K562 (cell line): ENCODE results near the gene TNC. TPM values are rescaled to one million over a fixed set of nuclear protein-coding genes. Genes with fewer than 3 reads are reported as not detected.
"Not testable (repeated sequence)": the region's sequence is repeated elsewhere in the genome, so short reads cannot be mapped to it uniquely, and the experiment has no call there.

Experiments used
- ATAC-seq: fragments of 200-7000 bp; cut with Tn5 transposase; 3 replicates; pipeline ENCODE4 v1.9.1; 2020; ENCODE audit warnings: moderate library complexity
- BruUV-seq: library from RNA; stranded (reverse); fragments of 400-500 nt; replicated peaks from 2 replicates; lab custom pipeline; 2021; lab: Mats Ljungman, UMichigan
- CTCF ChIA-PET: fragments of 300-600 bp; formaldehyde crosslinking; extraction: SDS; loops from one replicate; lab custom pipeline; 2021; ENCODE audit warnings: low intra/inter-chr PET ratio; lab: Yijun Ruan, JAX
- POLR2A ChIA-PET: fragments of 300-600, 350-650 bp; sonication (Branson Sonifier 250); formaldehyde crosslinking; extraction: SDS; loops from one replicate; lab custom pipeline; 2021; ENCODE audit warnings: antibody characterized with exemption, inconsistent platforms; lab: Yijun Ruan, JAX
- DNase-seq, 4 experiments: peaks; one replicate each; pipeline versions ENCODE4 v3.0.0 to v3.0.0-alpha.2; 2011 to 2018; ENCODE audit warnings: low spot score in 3 of 4, mixed read lengths in 3 of 4; ENCODE audit errors: extremely low read depth in 1 of 4
- FAIRE-seq: peaks from 2 replicates; lab custom pipeline; 2011; peaks lifted over from hg19 to GRCh38; lab: Jason Lieb, UNC
- H2AFZ ChIP-seq: 2 replicates; pipeline ENCODE4 v1.6.0; 2011; ENCODE audit warnings: low read depth, low read length, control low read depth, inconsistent platforms
- H3K27ac ChIP-seq: fragments of 200-600 bp; 3 replicates; pipeline ENCODE4 v1.8.0; 2011; ENCODE audit warnings: low read depth, mild to moderate bottlenecking, control low read depth, inconsistent platforms, low read length, moderate library complexity, mixed read lengths; ENCODE audit errors: extremely low read depth
- H3K27me3 ChIP-seq, 2 experiments: fragments of 300-600 bp in 1 of 2; 2 replicates in 1 of 2; 3 replicates in 1 of 2; pipeline versions ENCODE4 v1.6.0 to v1.8.0; 2011; ENCODE audit warnings: inconsistent platforms in 2 of 2, low read length in 2 of 2, mild to moderate bottlenecking in 1 of 2, mixed read lengths in 1 of 2, moderate library complexity in 1 of 2; ENCODE audit not compliant: control insufficient read depth in 2 of 2, insufficient read depth in 2 of 2
- H3K36me3 ChIP-seq: fragments of 300-600 bp; 3 replicates; pipeline ENCODE4 v1.8.0; 2011; ENCODE audit warnings: mild to moderate bottlenecking, low read length, inconsistent platforms; ENCODE audit not compliant: control insufficient read depth, insufficient read depth
- H3K4me1 ChIP-seq, 2 experiments: fragments of 200-600 bp in 1 of 2; replicated peaks in 1 of 2; 2 replicates in 1 of 2; 3 replicates in 1 of 2; pipeline versions ENCODE4 v1.5.1 to v1.8.0; 2011; ENCODE audit warnings: inconsistent platforms in 2 of 2, low read length in 2 of 2, mild to moderate bottlenecking in 1 of 2, mixed read lengths in 1 of 2, moderate library complexity in 1 of 2; ENCODE audit not compliant: control insufficient read depth in 2 of 2, insufficient read depth in 2 of 2
- H3K4me2 ChIP-seq: 2 replicates; pipeline ENCODE4 v1.6.1; 2011; ENCODE audit warnings: low read length, control low read depth, inconsistent platforms, mixed read lengths; ENCODE audit not compliant: insufficient read depth
- H3K4me3 ChIP-seq: fragments of 200-600 bp; sonication (generic), shearing (Covaris generic); 2 replicates; pipeline ENCODE4 v1.5.1; 2016; ENCODE audit warnings: control low read depth, inconsistent platforms
- H3K79me2 ChIP-seq: fragments of 200-600 bp; 3 replicates; pipeline ENCODE4 v1.8.0; 2011; ENCODE audit warnings: low read length, inconsistent platforms; ENCODE audit not compliant: control insufficient read depth, insufficient read depth
- H3K9ac ChIP-seq, 2 experiments: 2 replicates each; pipeline versions ENCODE4 v1.6.0 to v1.6.1; 2011; ENCODE audit warnings: low read depth in 2 of 2, low read length in 2 of 2, control low read depth in 1 of 2, inconsistent platforms in 1 of 2, mild to moderate bottlenecking in 1 of 2, mixed read lengths in 1 of 2; ENCODE audit not compliant: insufficient read depth in 1 of 2
- H3K9me1 ChIP-seq: one replicate; pipeline ENCODE4 v1.6.0; 2011; ENCODE audit warnings: inconsistent platforms, mild to moderate bottlenecking, low read length, moderate library complexity; ENCODE audit not compliant: control insufficient read depth, insufficient read depth
- H3K9me3 ChIP-seq: replicated peaks from 2 replicates; pipeline ENCODE4 v1.5.1; 2011; ENCODE audit warnings: low read depth, low read length, inconsistent platforms; ENCODE audit not compliant: control insufficient read depth, insufficient read depth
- H4K20me1 ChIP-seq: replicated peaks from 2 replicates; pipeline ENCODE4 v1.6.1; 2011; ENCODE audit warnings: low read length, inconsistent platforms, mixed read lengths; ENCODE audit not compliant: control insufficient read depth, insufficient read depth
- KLF1 ChIP-seq: fragments of 450-650 bp; IDR thresholded peaks from 2 replicates; pipeline ENCODE4 v1.6.1; 2016; ENCODE audit warnings: missing genetic modification characterization, missing compliant biosample characterization
- NCOA4 ChIP-seq: fragments of 450-650 bp; IDR thresholded peaks from 2 replicates; pipeline ENCODE4 v1.6.1; 2018; ENCODE audit warnings: mild to moderate bottlenecking; ENCODE audit not compliant: partially characterized antibody
- NCOR1 ChIP-seq: fragments of 450-650 bp; IDR thresholded peaks from 2 replicates; pipeline ENCODE4 v1.6.1; 2016; ENCODE audit warnings: mild to moderate bottlenecking, moderate library complexity
- RFX7 ChIP-seq: fragments of 250-450 bp; sonication (Bioruptor Pico); IDR thresholded peaks from 2 replicates; pipeline ENCODE4 v1.5.1; 2021; ENCODE audit warnings: mild to moderate bottlenecking
- SLC30A9 ChIP-seq: fragments of 250-450 bp; sonication (Bioruptor Pico); IDR thresholded peaks from 2 replicates; pipeline ENCODE4 v1.8.0; 2022; ENCODE audit warnings: mild to moderate bottlenecking, moderate library complexity
- SMC3 ChIP-seq: conservative IDR thresholded peaks from 2 replicates; pipeline ENCODE4 v1.6.1; 2011; ENCODE audit warnings: low read depth, low read length, improper control_type of control experiment; ENCODE audit not compliant: insufficient read depth
- WGBS: fragments of 100-300 bp; shearing (Covaris generic); methylation state at CpG from one replicate; pipeline ENCODE4 v1.1.6; 2016; ENCODE audit warnings: low coverage, mixed read lengths; ENCODE audit not compliant: insufficient coverage; ENCODE audit errors: missing lambda C conversion rate; 5-methylcytosine and 5-hydroxymethylcytosine counted together
- in situ Hi-C: fragments of 300-500 bp; cut with MboI; formaldehyde crosslinking; loops from 4 replicates; pipeline ENCODE4 v1.15.0; 2018; ENCODE audit warnings: inconsistent platforms, mixed read lengths
- intact Hi-C: fragments of 100-400 bp; cut with micrococcal nuclease; formaldehyde crosslinking; loops from 2 replicates; pipeline ENCODE4 v1.14.2; 2022
- polyA plus RNA-seq, 8 experiments: library from polyadenylated mRNA; depleted of rRNA in 4 of 8; stranded (reverse) in 5 of 8; unstranded in 3 of 8; fragments of >200 nt; fragmentation: Nextera tagmentation in 2 of 8; fragmentation: Illumina TruSeq in 1 of 8; extraction: Ambion mirVana in 2 of 8; extraction: Trizol in 1 of 8; gene quantifications; 2 replicates each; pipeline versions ENCODE4 v1.2.1 to v1.2.3, GENCODE V29; 2011 to 2014; ENCODE audit warnings: inconsistent platforms in 1 of 8, missing spikeins in 1 of 8
- total RNA-seq, 7 experiments: library from RNA; depleted of rRNA in 6 of 7; stranded (reverse); fragments of >200 nt in 6 of 7; fragmentation: Illumina TruSeq in 2 of 7; extraction: Trizol in 2 of 7; gene quantifications; 2 replicates each; pipeline versions ENCODE4 v1.2.1 to v1.2.3, GENCODE V29; 2011 to 2021; ENCODE audit warnings: low replicate concordance in 1 of 7
- TF ChIP-seq, protein P1 (sequence below): fragments of 250-450 bp; sonication (Bioruptor Pico); IDR thresholded peaks from 2 replicates; pipeline ENCODE4 v1.8.0; 2021; ENCODE audit warnings: mild to moderate bottlenecking, moderate library complexity
- TF ChIP-seq, protein P2 (sequence below): fragments of 250-450 bp; sonication (Bioruptor Pico); IDR thresholded peaks from 2 replicates; pipeline ENCODE4 v1.5.0; 2021; ENCODE audit warnings: mild to moderate bottlenecking, borderline replicate concordance
- TF ChIP-seq, protein P3 (sequence below): fragments of 250-450 bp; sonication (Bioruptor Pico); IDR thresholded peaks from 2 replicates; pipeline ENCODE4 v1.9.0; 2021; ENCODE audit warnings: mild to moderate bottlenecking

The TNC gene
- total and polyA plus RNA-seq, 9 of the 15 experiments (the other 6 are each of a cell fraction or from before 2014, with no cell fraction given), result under 0.01 to 0.29 TPM; not detected in 7

DNA sequence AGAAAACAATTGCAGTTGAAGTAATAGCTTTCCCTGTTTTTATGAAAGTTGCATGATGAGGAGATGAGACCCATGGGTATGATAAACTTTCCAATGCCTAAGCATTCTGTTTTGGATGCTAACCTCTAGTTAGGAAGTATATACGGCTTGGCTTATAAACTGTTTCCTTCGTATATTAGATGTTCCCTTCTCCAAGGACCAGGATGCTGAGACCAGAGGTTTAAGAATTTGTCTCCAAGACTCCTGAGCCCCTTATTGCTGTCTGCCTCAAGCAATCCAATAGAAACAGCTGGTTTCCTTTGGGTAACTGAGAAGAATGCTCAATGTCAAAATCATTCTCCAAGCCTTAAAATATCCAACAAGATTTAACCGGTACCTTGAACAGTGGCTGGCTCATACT lies 12.2 kb upstream of the TNC start:
- WGBS, result 3% methylated on average over 3 of the region's 3 CpGs
- no peak overlapping the region for H3K4me3 ChIP-seq
- no peak overlapping the region for H3K4me2 ChIP-seq
- ChIA-PET POLR2A (no interaction called here), CTCF (no interaction called here)
- TF ChIP-seq, protein P1, sequence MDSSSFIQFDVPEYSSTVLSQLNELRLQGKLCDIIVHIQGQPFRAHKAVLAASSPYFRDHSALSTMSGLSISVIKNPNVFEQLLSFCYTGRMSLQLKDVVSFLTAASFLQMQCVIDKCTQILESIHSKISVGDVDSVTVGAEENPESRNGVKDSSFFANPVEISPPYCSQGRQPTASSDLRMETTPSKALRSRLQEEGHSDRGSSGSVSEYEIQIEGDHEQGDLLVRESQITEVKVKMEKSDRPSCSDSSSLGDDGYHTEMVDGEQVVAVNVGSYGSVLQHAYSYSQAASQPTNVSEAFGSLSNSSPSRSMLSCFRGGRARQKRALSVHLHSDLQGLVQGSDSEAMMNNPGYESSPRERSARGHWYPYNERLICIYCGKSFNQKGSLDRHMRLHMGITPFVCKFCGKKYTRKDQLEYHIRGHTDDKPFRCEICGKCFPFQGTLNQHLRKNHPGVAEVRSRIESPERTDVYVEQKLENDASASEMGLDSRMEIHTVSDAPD (CRISPR knock-in tag), result no peak
- TF ChIP-seq NCOA4, result no peak
- TF ChIP-seq, protein P2, sequence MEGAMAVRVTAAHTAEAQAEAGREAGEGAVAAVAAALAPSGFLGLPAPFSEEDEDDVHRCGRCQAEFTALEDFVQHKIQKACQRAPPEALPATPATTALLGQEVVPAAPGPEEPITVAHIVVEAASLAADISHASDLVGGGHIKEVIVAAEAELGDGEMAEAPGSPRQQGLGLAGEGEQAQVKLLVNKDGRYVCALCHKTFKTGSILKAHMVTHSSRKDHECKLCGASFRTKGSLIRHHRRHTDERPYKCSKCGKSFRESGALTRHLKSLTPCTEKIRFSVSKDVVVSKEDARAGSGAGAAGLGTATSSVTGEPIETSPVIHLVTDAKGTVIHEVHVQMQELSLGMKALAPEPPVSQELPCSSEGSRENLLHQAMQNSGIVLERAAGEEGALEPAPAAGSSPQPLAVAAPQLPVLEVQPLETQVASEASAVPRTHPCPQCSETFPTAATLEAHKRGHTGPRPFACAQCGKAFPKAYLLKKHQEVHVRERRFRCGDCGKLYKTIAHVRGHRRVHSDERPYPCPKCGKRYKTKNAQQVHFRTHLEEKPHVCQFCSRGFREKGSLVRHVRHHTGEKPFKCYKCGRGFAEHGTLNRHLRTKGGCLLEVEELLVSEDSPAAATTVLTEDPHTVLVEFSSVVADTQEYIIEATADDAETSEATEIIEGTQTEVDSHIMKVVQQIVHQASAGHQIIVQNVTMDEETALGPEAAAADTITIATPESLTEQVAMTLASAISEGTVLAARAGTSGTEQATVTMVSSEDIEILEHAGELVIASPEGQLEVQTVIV (CRISPR knock-in tag), result no peak
- TF ChIP-seq, protein P3, sequence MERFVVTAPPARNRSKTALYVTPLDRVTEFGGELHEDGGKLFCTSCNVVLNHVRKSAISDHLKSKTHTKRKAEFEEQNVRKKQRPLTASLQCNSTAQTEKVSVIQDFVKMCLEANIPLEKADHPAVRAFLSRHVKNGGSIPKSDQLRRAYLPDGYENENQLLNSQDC (CRISPR knock-in tag), result no peak
- TF ChIP-seq SMC3, result no peak
- no peak for TF ChIP-seq RFX7 (CRISPR knock-in tag)
- no peak for TF ChIP-seq SLC30A9 (CRISPR knock-in tag)
- no peak for TF ChIP-seq NCOR1
- no peak for TF ChIP-seq KLF1
- no peak overlapping the region for H3K9ac ChIP-seq
- in situ Hi-C loops (no loop called here), intact Hi-C loops (no loop called here)
- no TSS peak for BruUV-seq
- no peaks in the 10 kb centered on the region for H3K4me1 ChIP-seq
- FAIRE-seq (no peak), ATAC-seq (no peak), DNase-seq (no peak)
- H3K79me2 ChIP-seq, result no peaks in the 10 kb centered on the region
- no peak overlapping the region for H2AFZ ChIP-seq
- no peaks in the 10 kb centered on the region for H4K20me1 ChIP-seq
- H3K27ac ChIP-seq, result no peak overlapping the region
- H3K9me1 ChIP-seq, result no peaks in the 10 kb centered on the region
- H3K36me3 ChIP-seq, result no peaks in the 10 kb centered on the region
- no peaks in the 10 kb centered on the region for H3K9me3 ChIP-seq
- no peaks in the 10 kb centered on the region for H3K27me3 ChIP-seq

DNA sequence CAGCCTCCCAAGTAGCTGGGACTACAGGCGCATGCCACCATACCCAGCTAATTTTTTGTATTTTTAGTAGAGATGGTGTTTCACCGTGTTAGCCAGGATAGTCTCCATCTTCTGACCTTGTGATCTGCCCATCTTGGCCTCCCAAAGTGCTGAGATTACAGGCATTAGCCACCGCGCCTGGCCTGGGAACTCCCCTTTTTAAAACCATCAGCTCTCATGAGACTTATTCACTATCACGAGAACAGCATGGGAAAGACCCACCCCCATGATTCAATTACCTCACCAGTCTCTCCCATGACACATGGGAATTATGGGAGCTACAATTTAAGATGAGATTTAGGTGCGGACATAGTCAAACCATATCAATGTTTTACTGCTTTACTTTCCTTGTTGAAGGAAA lies 10.8 kb upstream of the TNC start:
- H3K4me3 ChIP-seq, DNase-seq, H4K20me1 ChIP-seq, H3K9ac ChIP-seq, H3K9me3 ChIP-seq, H3K79me2 ChIP-seq, in situ Hi-C loops, H2AFZ ChIP-seq, CTCF ChIA-PET, intact Hi-C loops, H3K27ac ChIP-seq, POLR2A ChIA-PET, FAIRE-seq, H3K27me3 ChIP-seq, H3K36me3 ChIP-seq, BruUV-seq, H3K4me2 ChIP-seq, H3K9me1 ChIP-seq, H3K4me1 ChIP-seq, ATAC-seq: not testable (repeated sequence)
- 0% methylated on average over 6 of the region's 6 CpGs for WGBS
